ENCODE data around the gene FXN.

FXN gene

GRCh38 chr9:69145144-69145715, 109.7 kb downstream of the FXN start:
- no peak for DNase-seq

GRCh38 chr9:69147041-69147834, 111.7 kb downstream of the FXN start:
- DNase-seq: no peak

GRCh38 chr9:69149321-69149807, 113.8 kb downstream of the FXN start:
- no peak for DNase-seq

Data from CD4-positive, alpha-beta T cell treated with Interleukin-4 for 1 hour (primary cell).